Measurements from ENCODE around the gene CEP55. TPM values are rescaled to one million over a fixed set of nuclear protein-coding genes. Genes with fewer than 3 reads are reported as not detected.
"Not testable (repeated sequence)": the region's sequence is repeated elsewhere in the genome, so short reads cannot be mapped to it uniquely, and the experiment has no call there.

Gene CEP55
- total RNA-seq, 1 donor from 2014 or later = 3.7 TPM

- peaks cover 5% of the 10 kb centered on the region for H3K9me3 Mint-ChIP-seq (ENCODE audit: unreplicated experiment)
- H3K9me3 ChIP-seq (ENCODE audit: insufficient read depth, low read depth, low read length) = no peaks in the 10 kb centered on the region
- H3K4me1 ChIP-seq (ENCODE audit: insufficient read depth, low read length) = no peaks in the 10 kb centered on the region
- no peak overlapping the region for H3K4me3 ChIP-seq (ENCODE audit: insufficient read depth, low read depth, low read length)
- peaks cover 40% of the 10 kb centered on the region for H3K27me3 Mint-ChIP-seq (ENCODE audit: low read depth, unreplicated experiment)
- no peaks in the 10 kb centered on the region for H3K79me2 ChIP-seq (ENCODE audit: insufficient read depth, low read length)
- H3K4me2 ChIP-seq (ENCODE audit: low read length) = peak overlapping the region; percentile 59
- no peak for TF ChIP-seq EZH2 (IDR thresholded peaks at IDR 0.05; ENCODE audit: insufficient read depth, low read length)
- TF ChIP-seq, protein P1, sequence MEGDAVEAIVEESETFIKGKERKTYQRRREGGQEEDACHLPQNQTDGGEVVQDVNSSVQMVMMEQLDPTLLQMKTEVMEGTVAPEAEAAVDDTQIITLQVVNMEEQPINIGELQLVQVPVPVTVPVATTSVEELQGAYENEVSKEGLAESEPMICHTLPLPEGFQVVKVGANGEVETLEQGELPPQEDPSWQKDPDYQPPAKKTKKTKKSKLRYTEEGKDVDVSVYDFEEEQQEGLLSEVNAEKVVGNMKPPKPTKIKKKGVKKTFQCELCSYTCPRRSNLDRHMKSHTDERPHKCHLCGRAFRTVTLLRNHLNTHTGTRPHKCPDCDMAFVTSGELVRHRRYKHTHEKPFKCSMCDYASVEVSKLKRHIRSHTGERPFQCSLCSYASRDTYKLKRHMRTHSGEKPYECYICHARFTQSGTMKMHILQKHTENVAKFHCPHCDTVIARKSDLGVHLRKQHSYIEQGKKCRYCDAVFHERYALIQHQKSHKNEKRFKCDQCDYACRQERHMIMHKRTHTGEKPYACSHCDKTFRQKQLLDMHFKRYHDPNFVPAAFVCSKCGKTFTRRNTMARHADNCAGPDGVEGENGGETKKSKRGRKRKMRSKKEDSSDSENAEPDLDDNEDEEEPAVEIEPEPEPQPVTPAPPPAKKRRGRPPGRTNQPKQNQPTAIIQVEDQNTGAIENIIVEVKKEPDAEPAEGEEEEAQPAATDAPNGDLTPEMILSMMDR (IDR thresholded peaks at IDR 0.05; ENCODE audit: insufficient read depth, low read depth, low read length) = no peak
- no peak for FAIRE-seq
- no peak overlapping the region for H3K9ac ChIP-seq (ENCODE audit: low read length)
- H4K20me1 ChIP-seq (ENCODE audit: insufficient read depth, low read length) = no peaks in the 10 kb centered on the region
- H3K36me3 ChIP-seq (ENCODE audit: insufficient read depth, low read length) = no peaks in the 10 kb centered on the region
- peaks cover 2% of the 10 kb centered on the region for H3K36me3 Mint-ChIP-seq (ENCODE audit: low read depth, unreplicated experiment)
- no peak overlapping the region for H3K4me3 Mint-ChIP-seq (ENCODE audit: unreplicated experiment)
- no peak overlapping the region for H3K27ac Mint-ChIP-seq (ENCODE audit: unreplicated experiment)
- DNase-seq (ENCODE audit: low read depth) = no peak
- H3K27me3 ChIP-seq (ENCODE audit: insufficient read depth, low read length) = no peaks in the 10 kb centered on the region
- H3K27ac ChIP-seq (ENCODE audit: low read depth, low read length) = no peak overlapping the region
- no peaks in the 10 kb centered on the region for H3K4me1 Mint-ChIP-seq (ENCODE audit: low read depth, unreplicated experiment)
- no peak overlapping the region for H2AFZ ChIP-seq (ENCODE audit: low read depth, low read length)
These were observed 46.0 kb downstream of the CEP55 start for GRCh38 chr10:93542358-93542791.

DNA sequence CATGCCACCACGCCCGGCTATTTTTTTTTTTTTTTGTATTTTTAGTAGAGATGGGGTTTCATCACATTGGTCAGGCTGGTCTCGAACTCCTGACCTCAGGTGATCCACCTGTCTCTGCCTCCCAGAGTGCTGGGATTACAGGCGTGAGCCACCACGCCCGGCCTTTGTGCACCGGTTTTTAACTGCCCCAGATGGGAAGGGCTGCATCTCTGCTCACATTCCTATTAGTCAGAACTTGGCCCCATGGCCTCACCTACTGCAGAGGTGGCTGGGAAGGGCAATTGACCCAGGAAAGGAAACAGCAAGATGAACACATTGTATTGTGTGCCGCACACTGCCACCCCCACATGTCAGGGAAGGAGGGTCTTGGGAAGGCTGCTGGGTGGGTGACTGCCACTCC is 50.6 kb downstream of the CEP55 start:
- H4K20me1 ChIP-seq (ENCODE audit: insufficient read depth, low read length); H2AFZ ChIP-seq (ENCODE audit: low read depth, low read length); DNase-seq (ENCODE audit: low read depth); H3K9ac ChIP-seq (ENCODE audit: low read length); H3K4me3 Mint-ChIP-seq (ENCODE audit: unreplicated experiment); H3K79me2 ChIP-seq (ENCODE audit: insufficient read depth, low read length); H3K36me3 ChIP-seq (ENCODE audit: insufficient read depth, low read length); H3K27me3 ChIP-seq (ENCODE audit: insufficient read depth, low read length); H3K27ac Mint-ChIP-seq (ENCODE audit: unreplicated experiment); H3K27ac ChIP-seq (ENCODE audit: low read depth, low read length); H3K36me3 Mint-ChIP-seq (ENCODE audit: low read depth, unreplicated experiment); H3K9me3 Mint-ChIP-seq (ENCODE audit: unreplicated experiment); FAIRE-seq; H3K4me1 Mint-ChIP-seq (ENCODE audit: low read depth, unreplicated experiment); H3K4me2 ChIP-seq (ENCODE audit: low read length); H3K4me1 ChIP-seq (ENCODE audit: insufficient read depth, low read length); H3K4me3 ChIP-seq (ENCODE audit: insufficient read depth, low read depth, low read length); H3K9me3 ChIP-seq (ENCODE audit: insufficient read depth, low read depth, low read length): not testable (repeated sequence)
- H3K27me3 Mint-ChIP-seq (ENCODE audit: low read depth, unreplicated experiment) = peaks cover 11% of the 10 kb centered on the region

DNA sequence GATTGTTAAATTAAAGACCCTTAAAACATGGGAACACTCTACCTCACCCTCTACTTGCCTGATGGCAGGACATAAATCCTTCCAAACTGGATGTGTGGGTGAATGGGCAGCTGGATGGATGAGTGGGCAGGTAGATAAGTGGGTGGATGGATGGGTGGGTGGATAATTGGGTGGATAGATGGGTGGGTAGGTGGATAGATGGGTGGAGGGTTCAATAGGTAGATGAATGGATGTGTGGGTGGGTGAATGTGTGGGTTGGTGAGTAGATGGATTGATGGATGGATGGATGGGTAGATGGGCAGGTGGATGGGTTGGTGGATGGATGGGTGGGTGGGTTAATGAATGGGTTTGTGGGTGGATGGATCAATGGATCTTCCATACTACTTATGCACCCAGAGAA is 51.1 kb downstream of the CEP55 start:
- H3K4me3 ChIP-seq (ENCODE audit: insufficient read depth, low read depth, low read length) = no peak overlapping the region
- no peaks in the 10 kb centered on the region for H3K9me3 ChIP-seq (ENCODE audit: insufficient read depth, low read depth, low read length)
- H3K27me3 Mint-ChIP-seq (ENCODE audit: low read depth, unreplicated experiment) = peaks cover 10% of the 10 kb centered on the region
- DNase-seq (ENCODE audit: low read depth) (no peak), FAIRE-seq (no peak)
- H3K4me1 Mint-ChIP-seq (ENCODE audit: low read depth, unreplicated experiment) = no peaks in the 10 kb centered on the region
- H3K27ac Mint-ChIP-seq (ENCODE audit: unreplicated experiment) = no peak overlapping the region
- H3K9me3 Mint-ChIP-seq (ENCODE audit: unreplicated experiment) = no peaks in the 10 kb centered on the region
- H3K4me3 Mint-ChIP-seq (ENCODE audit: unreplicated experiment) = no peak overlapping the region
- peaks cover 4% of the 10 kb centered on the region for H3K4me1 ChIP-seq (ENCODE audit: insufficient read depth, low read length)
- no peak overlapping the region for H2AFZ ChIP-seq (ENCODE audit: low read depth, low read length)
- no peaks in the 10 kb centered on the region for H3K27me3 ChIP-seq (ENCODE audit: insufficient read depth, low read length)
- H3K4me2 ChIP-seq (ENCODE audit: low read length) = no peak overlapping the region
- H4K20me1 ChIP-seq (ENCODE audit: insufficient read depth, low read length) = no peaks in the 10 kb centered on the region
- no peaks in the 10 kb centered on the region for H3K79me2 ChIP-seq (ENCODE audit: insufficient read depth, low read length)
- H3K27ac ChIP-seq (ENCODE audit: low read depth, low read length) = no peak overlapping the region
- H3K9ac ChIP-seq (ENCODE audit: low read length) = no peak overlapping the region
- TF ChIP-seq, protein P1 (IDR thresholded peaks at IDR 0.05; ENCODE audit: insufficient read depth, low read depth, low read length) = no peak
- TF ChIP-seq EZH2 (IDR thresholded peaks at IDR 0.05; ENCODE audit: insufficient read depth, low read length) = no peak
- no peaks in the 10 kb centered on the region for H3K36me3 ChIP-seq (ENCODE audit: insufficient read depth, low read length)
- peaks cover 2% of the 10 kb centered on the region for H3K36me3 Mint-ChIP-seq (ENCODE audit: low read depth, unreplicated experiment)

All from astrocyte (in vitro differentiated cells and primary cell).